Liver (tissue), 9 donors: ENCODE measurements around the gene GNG11. TPM values are rescaled to one million over a fixed set of nuclear protein-coding genes. Genes with fewer than 3 reads are reported as not detected.

ENCODE experiments used
- DNase-seq: peaks from one replicate; pipeline ENCODE4 v3.0.0-alpha.2; 2017; ENCODE audit warnings: low spot score
- H3K27ac ChIP-seq, 2 donors: one replicate each; pipeline ENCODE4 v1.7.0; 2013; ENCODE audit warnings: inconsistent platforms in 2 of 2, low read length in 2 of 2, control low read depth in 1 of 2, low read depth in 1 of 2, mild to moderate bottlenecking in 1 of 2
- H3K27me3 ChIP-seq, 4 donors: one replicate each; pipeline versions ENCODE4 v1.6.1 to v1.7.0; 2013; ENCODE audit warnings: low read length in 3 of 4, inconsistent platforms in 1 of 4, mild to moderate bottlenecking in 1 of 4, moderate library complexity in 1 of 4; ENCODE audit not compliant: control insufficient read depth in 4 of 4, insufficient read depth in 4 of 4
- H3K36me3 ChIP-seq, 4 donors: one replicate each; pipeline versions ENCODE4 v1.6.1 to v1.7.0; 2013; ENCODE audit warnings: low read length in 3 of 4, mild to moderate bottlenecking in 3 of 4, low read depth in 1 of 4, moderate library complexity in 1 of 4; ENCODE audit not compliant: control insufficient read depth in 4 of 4, insufficient read depth in 3 of 4
- H3K4me1 ChIP-seq, 4 donors: one replicate each; pipeline versions ENCODE4 v1.6.1 to v1.7.0; 2013; ENCODE audit warnings: low read length in 3 of 4, mild to moderate bottlenecking in 3 of 4, moderate library complexity in 1 of 4; ENCODE audit not compliant: control insufficient read depth in 4 of 4, insufficient read depth in 4 of 4
- H3K4me3 ChIP-seq, 3 donors: one replicate each; pipeline versions ENCODE4 v1.6.1 to v1.7.0; 2013; ENCODE audit warnings: low read length in 3 of 3, control low read depth in 1 of 3, low read depth in 1 of 3, mild to moderate bottlenecking in 1 of 3
- H3K9ac ChIP-seq, 2 donors: one replicate each; pipeline ENCODE4 v1.7.0; 2013; ENCODE audit warnings: low read length in 2 of 2, mild to moderate bottlenecking in 2 of 2, moderate library complexity in 2 of 2, control low read depth in 1 of 2, low read depth in 1 of 2
- H3K9me3 ChIP-seq, 4 donors: one replicate each; pipeline versions ENCODE4 v1.6.1 to v1.7.0; 2013; ENCODE audit warnings: low read length in 3 of 4; ENCODE audit not compliant: control insufficient read depth in 4 of 4
- EGR1 ChIP-seq, 2 donors: IDR thresholded peaks; 2 replicates each; pipeline ENCODE4 v1.6.1; 2016 to 2018; ENCODE audit warnings: antibody characterized with exemption in 2 of 2, low read depth in 2 of 2
- FOXA1 ChIP-seq: IDR thresholded peaks from 2 replicates; pipeline ENCODE4 v1.6.1; 2016; ENCODE audit warnings: antibody characterized with exemption
- FOXA2 ChIP-seq: IDR thresholded peaks from 2 replicates; pipeline ENCODE4 v1.6.1; 2016; ENCODE audit warnings: antibody characterized with exemption
- GABPA ChIP-seq, 2 donors: IDR thresholded peaks in 1 of 2; conservative IDR thresholded peaks in 1 of 2; 2 replicates each; pipeline ENCODE4 v1.6.1; 2016; ENCODE audit warnings: antibody characterized with exemption in 2 of 2, mild to moderate bottlenecking in 1 of 2, moderate library complexity in 1 of 2
- HNF4A ChIP-seq, 2 donors: conservative IDR thresholded peaks; 2 replicates each; pipeline ENCODE4 v1.6.1; 2016; ENCODE audit warnings: antibody characterized with exemption in 2 of 2, mild to moderate bottlenecking in 2 of 2
- HNF4G ChIP-seq: IDR thresholded peaks from 2 replicates; pipeline ENCODE4 v1.6.1; 2016; ENCODE audit warnings: antibody characterized with exemption
- JUND ChIP-seq, 2 donors: IDR thresholded peaks; 2 replicates each; pipeline ENCODE4 v1.6.1; 2016; ENCODE audit warnings: antibody characterized with exemption in 2 of 2
- NR2F2 ChIP-seq: IDR thresholded peaks from 2 replicates; pipeline ENCODE4 v1.6.1; 2016; ENCODE audit warnings: antibody characterized with exemption
- RAD21 ChIP-seq, 2 donors: IDR thresholded peaks; 2 replicates each; pipeline ENCODE4 v1.6.1; 2016; ENCODE audit warnings: antibody characterized with exemption in 2 of 2, mild to moderate bottlenecking in 2 of 2
- RXRA ChIP-seq, 2 donors: IDR thresholded peaks; 2 replicates each; pipeline ENCODE4 v1.6.1; 2017 to 2018; ENCODE audit warnings: antibody characterized with exemption in 2 of 2, mild to moderate bottlenecking in 1 of 2
- SP1 ChIP-seq: IDR thresholded peaks from 2 replicates; pipeline ENCODE4 v1.6.1; 2018; ENCODE audit warnings: antibody characterized with exemption, mild to moderate bottlenecking
- TAF1 ChIP-seq: conservative IDR thresholded peaks from 2 replicates; pipeline ENCODE4 v1.6.1; 2016; ENCODE audit warnings: antibody characterized with exemption, mild to moderate bottlenecking
- YY1 ChIP-seq: IDR thresholded peaks from 2 replicates; pipeline ENCODE4 v1.6.1; 2016; ENCODE audit warnings: antibody characterized with exemption, mild to moderate bottlenecking
- WGBS: extraction: QIAGEN DNeasy Blood & Tissue Kit; methylation state at CpG from one replicate; pipeline ENCODE4 v1.1.7; 2013; 5-methylcytosine and 5-hydroxymethylcytosine counted together
- polyA plus RNA-seq, 2 donors: library from polyadenylated mRNA; stranded (reverse) in 1 of 2; unstranded in 1 of 2; fragments of 200-250 nt in 1 of 2; fragments of >200 nt in 1 of 2; fragmentation: Nextera tagmentation in 1 of 2; extraction: Ambion mirVana in 1 of 2; gene quantifications; one replicate each; pipeline versions ENCODE4 v1.2.1 to v1.2.3, GENCODE V29; 2013 to 2015
- total RNA-seq, 2 donors: library from RNA; depleted of rRNA; stranded (reverse); fragments of >200 nt; gene quantifications; one replicate each; pipeline ENCODE4 v1.2.3, GENCODE V29; 2014
- TF ChIP-seq, protein P1 (sequence below): IDR thresholded peaks from 2 replicates; pipeline ENCODE4 v1.6.1; 2016; ENCODE audit warnings: antibody characterized with exemption
- TF ChIP-seq, protein P2 (sequence below): IDR thresholded peaks from 2 replicates; pipeline ENCODE4 v1.6.1; 2016; ENCODE audit warnings: antibody characterized with exemption
- TF ChIP-seq, protein P3 (sequence below): IDR thresholded peaks from 2 replicates; pipeline ENCODE4 v1.6.1; 2016; ENCODE audit warnings: antibody characterized with exemption, mild to moderate bottlenecking
- TF ChIP-seq, protein P4 (sequence below): IDR thresholded peaks from 2 replicates; pipeline ENCODE4 v1.6.1; 2016; ENCODE audit warnings: antibody characterized with exemption
- donor health status: healthy.
- donor health status: healthy.
- donor health status: healthy.
- donor health status: healthy.
- donor health status: healthy.

Gene GNG11
- total and polyA plus RNA-seq, 4 donors, result 4.0 to 11.1 (median 6.1) TPM

DNA sequence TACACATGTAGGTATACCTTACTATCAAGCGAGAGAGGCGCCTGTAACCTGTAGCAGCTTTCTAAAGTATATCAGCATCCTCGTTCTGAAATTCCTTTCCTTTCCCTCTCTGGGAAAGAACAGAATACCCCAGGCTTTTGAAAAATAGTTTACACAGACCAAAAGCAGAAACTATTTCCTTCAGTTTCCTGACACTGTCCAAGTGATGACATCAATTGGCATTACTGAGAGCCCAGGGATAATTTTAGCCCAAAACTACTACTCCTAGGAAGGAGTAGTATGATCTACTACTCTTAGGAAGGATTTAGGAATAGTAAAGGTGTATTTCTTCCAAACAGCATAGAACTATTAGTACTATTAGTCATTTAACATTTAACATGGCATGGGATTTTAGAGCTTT, 6.0 kb downstream of the GNG11 start:
- H3K36me3 ChIP-seq, result no peaks in the 10 kb centered on the region
- peaks cover 0 to 5% (median 0%) of the 10 kb centered on the region in 4 donors for H3K27me3 ChIP-seq
- DNase-seq, result no peak
- WGBS, result 67% methylated on average over 3 of the region's 3 CpGs
- peaks cover 0 to 1% (median 0%) of the 10 kb centered on the region in 4 donors for H3K4me1 ChIP-seq
- H3K4me3 ChIP-seq, result no peak overlapping the region
- no peak overlapping the region for H3K27ac ChIP-seq
- H3K9me3 ChIP-seq, result no peaks in the 10 kb centered on the region
- no peak for TF ChIP-seq NR2F2
- TF ChIP-seq, protein P1, sequence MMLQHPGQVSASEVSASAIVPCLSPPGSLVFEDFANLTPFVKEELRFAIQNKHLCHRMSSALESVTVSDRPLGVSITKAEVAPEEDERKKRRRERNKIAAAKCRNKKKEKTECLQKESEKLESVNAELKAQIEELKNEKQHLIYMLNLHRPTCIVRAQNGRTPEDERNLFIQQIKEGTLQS, result no peak
- no peak for TF ChIP-seq RAD21 (IDR thresholded peaks at IDR 0.05)
- no peak for TF ChIP-seq FOXA2
- no peak for TF ChIP-seq EGR1 (IDR thresholded peaks at IDR 0.05; ENCODE audit: low read depth in 2 of 2)
- no peak overlapping the region for H3K9ac ChIP-seq

DNA sequence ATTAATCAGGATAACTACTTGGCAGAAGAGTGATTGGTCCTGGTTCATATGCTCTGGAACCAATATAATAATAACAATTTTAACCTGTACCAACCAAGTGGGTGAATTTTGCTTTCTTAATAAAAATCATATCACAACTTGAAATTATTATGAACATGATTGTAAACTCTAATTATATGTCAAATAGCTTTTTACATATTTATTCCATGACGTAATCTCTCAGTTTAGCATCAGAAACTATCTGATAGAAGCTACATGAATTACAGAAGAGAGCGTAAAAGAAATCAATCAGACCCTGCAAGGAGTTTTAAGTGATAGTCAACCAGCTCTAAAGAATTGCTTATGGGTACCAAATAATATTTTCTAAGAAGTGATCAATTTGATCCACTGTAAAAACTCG, 10.1 kb downstream of the GNG11 start:
- TF ChIP-seq RXRA (IDR thresholded peaks at IDR 0.05) (no peak), HNF4G (no peak), GABPA (IDR thresholded peaks at IDR 0.05 in 1 of 2, conservative IDR thresholded peaks at IDR 0.05 in 1 of 2) (no peak), FOXA1 (no peak)
- TF ChIP-seq, protein P2, sequence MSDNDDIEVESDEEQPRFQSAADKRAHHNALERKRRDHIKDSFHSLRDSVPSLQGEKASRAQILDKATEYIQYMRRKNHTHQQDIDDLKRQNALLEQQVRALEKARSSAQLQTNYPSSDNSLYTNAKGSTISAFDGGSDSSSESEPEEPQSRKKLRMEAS, result no peak
- TF ChIP-seq, protein P3, sequence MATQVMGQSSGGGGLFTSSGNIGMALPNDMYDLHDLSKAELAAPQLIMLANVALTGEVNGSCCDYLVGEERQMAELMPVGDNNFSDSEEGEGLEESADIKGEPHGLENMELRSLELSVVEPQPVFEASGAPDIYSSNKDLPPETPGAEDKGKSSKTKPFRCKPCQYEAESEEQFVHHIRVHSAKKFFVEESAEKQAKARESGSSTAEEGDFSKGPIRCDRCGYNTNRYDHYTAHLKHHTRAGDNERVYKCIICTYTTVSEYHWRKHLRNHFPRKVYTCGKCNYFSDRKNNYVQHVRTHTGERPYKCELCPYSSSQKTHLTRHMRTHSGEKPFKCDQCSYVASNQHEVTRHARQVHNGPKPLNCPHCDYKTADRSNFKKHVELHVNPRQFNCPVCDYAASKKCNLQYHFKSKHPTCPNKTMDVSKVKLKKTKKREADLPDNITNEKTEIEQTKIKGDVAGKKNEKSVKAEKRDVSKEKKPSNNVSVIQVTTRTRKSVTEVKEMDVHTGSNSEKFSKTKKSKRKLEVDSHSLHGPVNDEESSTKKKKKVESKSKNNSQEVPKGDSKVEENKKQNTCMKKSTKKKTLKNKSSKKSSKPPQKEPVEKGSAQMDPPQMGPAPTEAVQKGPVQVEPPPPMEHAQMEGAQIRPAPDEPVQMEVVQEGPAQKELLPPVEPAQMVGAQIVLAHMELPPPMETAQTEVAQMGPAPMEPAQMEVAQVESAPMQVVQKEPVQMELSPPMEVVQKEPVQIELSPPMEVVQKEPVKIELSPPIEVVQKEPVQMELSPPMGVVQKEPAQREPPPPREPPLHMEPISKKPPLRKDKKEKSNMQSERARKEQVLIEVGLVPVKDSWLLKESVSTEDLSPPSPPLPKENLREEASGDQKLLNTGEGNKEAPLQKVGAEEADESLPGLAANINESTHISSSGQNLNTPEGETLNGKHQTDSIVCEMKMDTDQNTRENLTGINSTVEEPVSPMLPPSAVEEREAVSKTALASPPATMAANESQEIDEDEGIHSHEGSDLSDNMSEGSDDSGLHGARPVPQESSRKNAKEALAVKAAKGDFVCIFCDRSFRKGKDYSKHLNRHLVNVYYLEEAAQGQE, result no peak
- DNase-seq, result no peak
- H3K4me3 ChIP-seq, result no peak overlapping the region
- H3K36me3 ChIP-seq, result no peaks in the 10 kb centered on the region
- no peak overlapping the region for H3K27ac ChIP-seq
- no peaks in the 10 kb centered on the region for H3K9me3 ChIP-seq
- no peak overlapping the region for H3K9ac ChIP-seq
- peaks cover 0 to 5% (median 0%) of the 10 kb centered on the region in 4 donors for H3K27me3 ChIP-seq
- no peaks in the 10 kb centered on the region for H3K4me1 ChIP-seq
- WGBS, result 73% methylated on average over 3 of the region's 3 CpGs

DNA sequence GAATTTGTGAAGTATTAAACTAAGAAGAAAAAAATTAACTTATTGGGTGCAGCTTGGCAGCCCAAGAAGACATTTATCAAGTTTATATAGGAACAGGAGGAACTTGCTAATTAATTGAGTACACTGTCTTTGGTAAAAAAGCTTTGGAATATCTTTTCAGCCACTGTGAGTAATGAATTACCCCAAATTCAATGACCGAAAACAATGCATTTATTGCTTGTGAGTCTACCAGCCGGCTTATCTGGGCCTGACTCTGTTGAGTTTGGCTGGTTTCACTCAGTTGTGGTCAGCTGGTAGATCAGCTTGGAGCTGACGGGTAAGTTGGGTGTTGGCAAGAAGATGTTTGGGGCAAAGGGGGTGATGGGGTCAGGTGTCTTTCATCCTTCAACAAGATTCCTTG, 11.6 kb downstream of the GNG11 start:
- no peaks in the 10 kb centered on the region for H3K27me3 ChIP-seq
- H3K27ac ChIP-seq, result no peak overlapping the region
- WGBS, result 84% methylated on average over 3 of the region's 3 CpGs
- no peaks in the 10 kb centered on the region for H3K9me3 ChIP-seq
- H3K4me1 ChIP-seq, result no peaks in the 10 kb centered on the region
- H3K36me3 ChIP-seq, result no peaks in the 10 kb centered on the region
- no peak overlapping the region for H3K9ac ChIP-seq
- DNase-seq, result no peak
- H3K4me3 ChIP-seq, result no peak overlapping the region
- TF ChIP-seq GABPA (IDR thresholded peaks at IDR 0.05 in 1 of 2, conservative IDR thresholded peaks at IDR 0.05 in 1 of 2) (no peak), RXRA (IDR thresholded peaks at IDR 0.05) (no peak), YY1 (no peak), NR2F2 (no peak), SP1 (no peak), RAD21 (IDR thresholded peaks at IDR 0.05) (no peak), EGR1 (IDR thresholded peaks at IDR 0.05; ENCODE audit: low read depth in 2 of 2) (no peak), FOXA2 (no peak), HNF4G (no peak), TAF1 (no peak), FOXA1 (no peak), HNF4A (conservative IDR thresholded peaks at IDR 0.05) (no peak), JUND (IDR thresholded peaks at IDR 0.05) (no peak)
- TF ChIP-seq, protein P4, sequence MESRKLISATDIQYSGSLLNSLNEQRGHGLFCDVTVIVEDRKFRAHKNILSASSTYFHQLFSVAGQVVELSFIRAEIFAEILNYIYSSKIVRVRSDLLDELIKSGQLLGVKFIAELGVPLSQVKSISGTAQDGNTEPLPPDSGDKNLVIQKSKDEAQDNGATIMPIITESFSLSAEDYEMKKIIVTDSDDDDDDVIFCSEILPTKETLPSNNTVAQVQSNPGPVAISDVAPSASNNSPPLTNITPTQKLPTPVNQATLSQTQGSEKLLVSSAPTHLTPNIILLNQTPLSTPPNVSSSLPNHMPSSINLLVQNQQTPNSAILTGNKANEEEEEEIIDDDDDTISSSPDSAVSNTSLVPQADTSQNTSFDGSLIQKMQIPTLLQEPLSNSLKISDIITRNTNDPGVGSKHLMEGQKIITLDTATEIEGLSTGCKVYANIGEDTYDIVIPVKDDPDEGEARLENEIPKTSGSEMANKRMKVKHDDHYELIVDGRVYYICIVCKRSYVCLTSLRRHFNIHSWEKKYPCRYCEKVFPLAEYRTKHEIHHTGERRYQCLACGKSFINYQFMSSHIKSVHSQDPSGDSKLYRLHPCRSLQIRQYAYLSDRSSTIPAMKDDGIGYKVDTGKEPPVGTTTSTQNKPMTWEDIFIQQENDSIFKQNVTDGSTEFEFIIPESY, result no peak
- TF ChIP-seq, protein P1, result no peak
- TF ChIP-seq, protein P2, result no peak
- TF ChIP-seq, protein P3, result no peak
